ENCODE measurements around the gene MST1R.

The MST1R gene

GRCh38 chr3:49877716-49878115 lies 26.0 kb downstream of the MST1R start:
- DNase-seq (ENCODE audit: low read depth) = no peak

GRCh38 chr3:49876567-49876966 lies 27.1 kb downstream of the MST1R start:
- DNase-seq (ENCODE audit: low read depth) = no peak

GRCh38 chr3:49873623-49874022 lies 30.1 kb downstream of the MST1R start:
- no peak for DNase-seq (ENCODE audit: low read depth)

- no peak for DNase-seq (ENCODE audit: low read depth)
Observed at GRCh38 chr3:49872801-49873281, 30.8 kb downstream of the MST1R start.

GRCh38 chr3:49871531-49872153 lies 32.0 kb downstream of the MST1R start:
- no peak for DNase-seq (ENCODE audit: low read depth)

GRCh38 chr3:49869525-49870126 lies 34.0 kb downstream of the MST1R start, which contains the start of gene CAMKV:
TSS of gene CAMKV (minus strand) at chr3:49869906. CDS start at chr3:49862388, 7,518 bp downstream.
- DNase-seq (ENCODE audit: low read depth) = no peak

- no peak for DNase-seq (ENCODE audit: low read depth)
Observed at GRCh38 chr3:49868862-49869466, 34.7 kb downstream of the MST1R start.

GRCh38 chr3:49867871-49868321 lies 35.8 kb downstream of the MST1R start:
- DNase-seq (ENCODE audit: low read depth) = no peak

GRCh38 chr3:49867400-49867799 lies 36.3 kb downstream of the MST1R start:
- DNase-seq (ENCODE audit: low read depth) = no peak

- DNase-seq (ENCODE audit: low read depth) = no peak
Observed at GRCh38 chr3:49865198-49865784, 38.4 kb downstream of the MST1R start.

GRCh38 chr3:49864505-49864904 lies 39.2 kb downstream of the MST1R start:
- no peak for DNase-seq (ENCODE audit: low read depth)

GRCh38 chr3:49859576-49860305 lies 43.9 kb downstream of the MST1R start:
- DNase-seq (ENCODE audit: low read depth) = no peak

GRCh38 chr3:49856181-49857005 lies 47.3 kb downstream of the MST1R start, which contains the start of gene TRAIP:
TSS of gene TRAIP (minus strand) at chr3:49856564. CDS start at chr3:49856453, 111 bp downstream.
- peak; percentile 89 for DNase-seq (ENCODE audit: low read depth)

GRCh38 chr3:49855662-49856061 lies 48.0 kb downstream of the MST1R start:
- DNase-seq (ENCODE audit: low read depth) = no peak

- DNase-seq (ENCODE audit: low read depth) = no peak
Observed at GRCh38 chr3:49845694-49846093, 58.0 kb downstream of the MST1R start.

- no peak for DNase-seq (ENCODE audit: low read depth)
Observed at GRCh38 chr3:49844464-49845183, 59.0 kb downstream of the MST1R start.

GRCh38 chr3:49842843-49843517 lies 60.7 kb downstream of the MST1R start:
- no peak for DNase-seq (ENCODE audit: low read depth)

- no peak for DNase-seq (ENCODE audit: low read depth)
Observed at GRCh38 chr3:49841806-49842205, 61.9 kb downstream of the MST1R start.

- no peak for DNase-seq (ENCODE audit: low read depth)
Observed at GRCh38 chr3:49841126-49841696, 62.5 kb downstream of the MST1R start.
